NCI-H2107 treated with DMSO at 0.1 percent for 48 hours (cell line): ENCODE data around the gene ITGB8.

Source experiments
- DNase-seq: peaks from one replicate; lab custom pipeline; 2025; ENCODE audit not compliant: unreplicated experiment; lab: John Stamatoyannopoulos, UW

Gene ITGB8

GRCh38 chr7:20458521-20458920 is 127.8 kb downstream of the ITGB8 start:
- DNase-seq = no peak

- DNase-seq = no peak
These were observed 128.7 kb downstream of the ITGB8 start for GRCh38 chr7:20459419-20459818.

- DNase-seq = no peak
These were observed 134.2 kb downstream of the ITGB8 start for GRCh38 chr7:20464891-20465290.
